WERI-Rb-1 (cell line): ENCODE measurements around the gene IL36B.

Source experiments
- DNase-seq: peaks from one replicate; pipeline ENCODE4 v3.0.0-alpha.2; 2020
- H3K27ac ChIP-seq: fragments of 250-450 bp; sonication (Bioruptor Pico); 2 replicates; pipeline ENCODE4 v1.5.1; 2020; ENCODE audit warnings: mild to moderate bottlenecking, moderate library complexity
- H3K27me3 ChIP-seq: fragments of 250-450 bp; sonication (Bioruptor Pico); 2 replicates; pipeline ENCODE4 v1.5.1; 2021; ENCODE audit warnings: mild to moderate bottlenecking, low read depth, moderate library complexity; ENCODE audit not compliant: insufficient read depth, severe bottlenecking
- H3K36me3 ChIP-seq: fragments of 250-450 bp; sonication (Bioruptor Pico); 2 replicates; pipeline ENCODE4 v1.5.1; 2020; ENCODE audit warnings: mild to moderate bottlenecking, moderate library complexity
- H3K4me3 ChIP-seq: 2 replicates; pipeline ENCODE4 v1.5.1; 2011; ENCODE audit warnings: low read depth, mild to moderate bottlenecking, control low read depth, low read length
- H3K9me3 ChIP-seq: fragments of 250-450 bp; sonication (Bioruptor Pico); 2 replicates; pipeline ENCODE4 v1.5.1; 2021; ENCODE audit warnings: mild to moderate bottlenecking, moderate library complexity; ENCODE audit not compliant: severe bottlenecking
- CTCF ChIP-seq: IDR thresholded peaks from 2 replicates; pipeline ENCODE4 v1.5.1; 2011; ENCODE audit warnings: low read depth, mild to moderate bottlenecking, control low read depth, inconsistent platforms, low read length

The IL36B gene

GRCh38 chr2:113092864-113093612 lies 40.4 kb upstream of the IL36B start:
- H3K27me3 ChIP-seq, result no peaks in the 10 kb centered on the region
- DNase-seq, result no peak
- no peak overlapping the region for H3K4me3 ChIP-seq
- H3K9me3 ChIP-seq, result peaks cover 19% of the 10 kb centered on the region
- H3K36me3 ChIP-seq, result no peaks in the 10 kb centered on the region
- no peak for TF ChIP-seq CTCF
- H3K27ac ChIP-seq, result no peak overlapping the region

GRCh38 chr2:113091231-113091896 lies 38.7 kb upstream of the IL36B start:
- no peak overlapping the region for H3K4me3 ChIP-seq
- no peak overlapping the region for H3K27ac ChIP-seq
- H3K36me3 ChIP-seq, result no peaks in the 10 kb centered on the region
- no peak for TF ChIP-seq CTCF
- H3K27me3 ChIP-seq, result no peaks in the 10 kb centered on the region
- H3K9me3 ChIP-seq, result peaks cover 11% of the 10 kb centered on the region
- no peak for DNase-seq

GRCh38 chr2:113089916-113090315 lies 37.2 kb upstream of the IL36B start:
- H3K4me3 ChIP-seq, result no peak overlapping the region
- peaks cover 5% of the 10 kb centered on the region for H3K9me3 ChIP-seq
- H3K36me3 ChIP-seq, result no peaks in the 10 kb centered on the region
- no peak for DNase-seq
- TF ChIP-seq CTCF, result no peak
- H3K27ac ChIP-seq, result no peak overlapping the region
- H3K27me3 ChIP-seq, result no peaks in the 10 kb centered on the region

GRCh38 chr2:113088213-113088992 lies 35.7 kb upstream of the IL36B start:
- no peaks in the 10 kb centered on the region for H3K27me3 ChIP-seq
- H3K4me3 ChIP-seq, result no peak overlapping the region
- no peaks in the 10 kb centered on the region for H3K36me3 ChIP-seq
- H3K27ac ChIP-seq, result no peak overlapping the region
- no peak for TF ChIP-seq CTCF
- DNase-seq, result no peak
- no peaks in the 10 kb centered on the region for H3K9me3 ChIP-seq

- Histone ChIP-seq H3K27me3 (no peaks in the 10 kb centered on the region), H3K9me3 (no peaks in the 10 kb centered on the region), H3K36me3 (no peaks in the 10 kb centered on the region), H3K27ac (no peak overlapping the region), H3K4me3 (no peak overlapping the region)
- TF ChIP-seq CTCF, result no peak
- no peak for DNase-seq
These were observed 32.9 kb upstream of the IL36B start for GRCh38 chr2:113085542-113085941.
